HG03354 (cell line): ENCODE data around the gene M1AP.
"Not testable (repeated sequence)": the region's sequence is repeated elsewhere in the genome, so short reads cannot be mapped to it uniquely, and the experiment has no call there.

ENCODE experiments used
- ATAC-seq: cut with Tn5 transposase; IDR thresholded peaks from one replicate; pipeline ENCODE4 v1.9.1; 2021; ENCODE audit warnings: mild to moderate bottlenecking; ENCODE audit not compliant: unreplicated experiment, poor library complexity, severe bottlenecking

M1AP gene

DNA sequence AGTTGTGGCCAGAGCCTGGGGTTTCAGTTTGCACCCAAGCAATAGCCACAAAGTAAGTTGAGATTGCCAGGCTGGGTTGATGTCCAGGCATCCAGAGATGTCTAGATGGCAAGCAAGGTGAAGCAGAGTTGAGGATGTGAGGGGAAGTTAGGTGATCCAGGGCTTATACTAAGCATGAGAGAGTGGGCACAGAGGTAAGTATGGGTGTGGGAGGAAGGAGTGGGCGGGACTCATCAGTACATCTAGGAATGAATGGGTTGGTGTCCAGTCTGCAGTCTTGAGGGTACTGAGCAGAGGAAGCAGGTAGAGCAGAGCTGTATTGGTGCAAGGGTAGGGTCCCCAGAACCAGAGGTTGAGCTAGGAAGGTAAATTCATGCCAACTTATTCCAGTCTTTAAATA lies 7.4 kb upstream of the M1AP start:
- ATAC-seq = no peak

GRCh38 chr2:74653985-74654882 lies 6.1 kb upstream of the M1AP start, which contains the start of gene SEMA4F:
Gene SEMA4F, plus strand, starts transcription at chr2:74654247. Its CDS starts 130 bp downstream, at chr2:74654377.
- peak; percentile 100 for ATAC-seq

DNA sequence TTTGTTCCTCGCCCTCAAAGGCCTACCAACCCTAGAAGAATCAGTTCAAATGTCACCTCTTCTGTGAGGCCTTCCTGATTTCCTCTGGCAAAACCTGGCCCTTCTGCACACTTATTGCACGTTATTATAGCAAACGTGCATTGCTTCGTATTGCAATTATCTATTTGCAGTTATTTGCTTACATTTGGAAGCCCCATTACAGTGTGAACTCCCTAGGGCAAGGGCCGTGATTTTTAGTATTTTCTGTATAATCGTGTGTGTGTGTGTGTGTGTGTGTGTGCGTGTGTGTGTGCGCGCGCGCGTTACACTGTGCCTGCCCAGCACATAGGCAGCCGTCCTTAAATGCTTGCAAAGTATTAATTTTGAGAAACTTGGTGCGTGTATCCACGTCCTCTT lies 5.5 kb upstream of the M1AP start:
- ATAC-seq = peak; percentile 30

DNA sequence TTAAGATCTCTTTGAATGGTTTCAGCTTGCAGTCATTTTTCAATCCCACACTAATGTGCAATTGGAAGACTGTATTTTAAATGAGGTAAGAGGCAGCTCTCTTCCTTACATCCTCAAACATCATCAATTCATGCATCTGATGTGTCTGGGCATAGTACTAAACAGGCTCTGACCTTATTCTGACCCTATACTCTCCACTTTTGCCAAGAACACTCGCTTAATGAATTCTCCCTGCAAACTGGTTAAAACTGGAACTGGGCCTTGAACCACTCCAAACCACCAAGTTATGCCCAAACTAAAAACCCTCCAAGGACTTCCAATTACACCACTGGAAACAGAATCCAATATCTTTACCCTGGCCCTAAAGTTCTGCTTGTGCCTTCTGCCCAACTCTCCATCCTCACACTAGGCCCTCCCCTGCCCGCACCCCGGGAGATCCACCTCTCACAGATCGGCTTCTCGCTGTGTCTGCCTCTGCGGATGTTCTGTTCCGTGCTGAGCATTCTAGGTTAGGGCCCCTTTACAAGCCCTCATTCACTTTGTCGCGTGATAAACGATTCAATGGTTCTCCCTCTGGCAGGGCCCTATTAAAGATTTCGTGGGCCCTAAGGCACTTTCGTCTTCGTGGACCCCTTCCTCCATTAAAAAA lies 1.2 kb downstream of the M1AP start:
- ATAC-seq = no peak

DNA sequence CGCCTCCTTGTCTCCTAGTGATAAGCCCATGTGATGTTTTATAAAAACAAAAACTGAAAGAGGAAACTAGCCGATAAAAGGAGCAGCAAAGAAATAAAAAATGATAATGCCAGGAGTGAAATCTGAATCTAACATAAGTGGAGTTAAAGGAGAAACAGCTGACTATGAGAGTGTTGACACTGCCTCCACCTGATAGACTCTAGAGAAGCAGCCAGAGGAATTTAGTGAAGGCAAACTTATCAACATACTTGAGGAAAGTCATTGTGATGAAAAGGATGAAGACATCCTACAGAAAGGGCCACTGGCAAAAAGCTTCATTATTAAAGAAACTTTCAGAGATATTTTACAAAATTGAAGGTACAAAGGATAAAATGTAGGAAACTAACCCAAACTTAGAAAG lies 1.9 kb downstream of the M1AP start:
- ATAC-seq = no peak

DNA sequence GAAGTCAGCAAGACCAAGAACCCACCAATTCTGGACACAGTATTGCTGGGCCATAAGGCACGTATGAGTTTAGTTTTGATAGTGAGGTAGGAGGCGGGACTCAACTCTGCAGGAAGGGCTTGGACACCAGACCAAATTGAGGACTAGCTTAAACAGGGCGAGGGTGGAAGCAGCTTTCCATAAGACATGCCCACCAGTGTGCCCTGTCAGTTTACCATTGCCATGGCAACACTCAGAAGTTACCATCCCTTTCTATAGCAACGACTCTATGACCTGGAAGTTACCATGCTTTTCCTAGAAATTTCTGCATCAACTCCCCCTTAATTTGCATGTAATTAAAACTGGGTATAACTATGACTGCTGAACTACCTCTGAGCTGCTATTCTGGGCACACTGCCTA lies 2.8 kb downstream of the M1AP start:
- no peak for ATAC-seq

DNA sequence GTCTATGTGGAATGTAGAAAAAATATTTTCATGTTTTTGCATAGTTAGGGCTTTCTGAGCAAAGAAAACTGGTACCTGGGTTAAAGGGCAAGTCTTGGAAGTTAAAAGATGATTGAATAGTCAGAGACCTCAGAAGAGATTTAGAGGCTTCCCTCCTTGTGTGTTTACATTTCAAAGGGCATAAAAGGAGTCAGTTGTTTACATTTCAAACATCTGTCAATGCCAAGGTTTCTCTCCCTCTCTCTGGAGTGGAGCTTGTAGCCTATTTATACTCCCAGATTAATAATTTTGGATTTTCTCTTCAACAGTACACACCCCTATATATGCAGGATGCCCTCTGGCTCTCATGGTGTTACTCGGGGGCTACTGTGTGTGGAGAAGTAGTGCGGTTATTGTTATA lies 8.6 kb downstream of the M1AP start:
- ATAC-seq = no peak

GRCh38 chr2:74632939-74633312 lies 15.2 kb downstream of the M1AP start:
- ATAC-seq = no peak

DNA sequence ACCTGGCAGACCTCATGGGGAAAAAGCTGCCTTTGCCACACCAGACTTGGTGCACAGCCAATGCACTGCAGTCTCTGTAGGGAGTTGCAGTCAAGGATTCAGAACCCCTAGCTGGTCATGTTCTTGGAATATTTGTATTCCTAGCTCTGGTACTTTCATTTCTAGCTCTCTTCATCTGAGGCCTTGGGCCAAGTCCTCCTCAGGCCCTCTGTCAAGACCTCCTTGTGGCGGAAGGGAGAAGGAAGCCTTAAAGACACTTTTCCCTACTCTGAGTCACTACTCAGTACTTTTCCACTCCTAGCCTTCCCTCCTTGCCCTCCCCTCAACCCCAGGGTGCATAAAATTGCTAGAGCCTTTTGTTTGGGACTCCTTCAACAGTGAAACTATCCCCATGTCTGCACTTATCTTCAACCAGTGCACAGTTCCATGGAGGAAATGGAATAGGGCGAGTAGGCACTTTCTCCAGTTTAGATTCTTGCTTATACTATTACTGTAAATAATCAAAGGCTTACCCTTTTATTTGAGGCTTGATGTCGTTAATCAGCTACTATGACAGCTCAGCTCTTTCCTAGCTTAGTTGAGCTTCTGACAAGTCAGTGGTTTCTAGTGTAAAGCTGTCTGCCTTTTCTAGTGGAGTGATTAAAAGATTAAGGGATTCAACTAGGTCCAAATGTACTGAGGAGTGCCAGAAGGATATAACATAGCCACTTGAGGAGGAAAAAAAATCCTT lies 15.8 kb downstream of the M1AP start:
- ATAC-seq = no peak

DNA sequence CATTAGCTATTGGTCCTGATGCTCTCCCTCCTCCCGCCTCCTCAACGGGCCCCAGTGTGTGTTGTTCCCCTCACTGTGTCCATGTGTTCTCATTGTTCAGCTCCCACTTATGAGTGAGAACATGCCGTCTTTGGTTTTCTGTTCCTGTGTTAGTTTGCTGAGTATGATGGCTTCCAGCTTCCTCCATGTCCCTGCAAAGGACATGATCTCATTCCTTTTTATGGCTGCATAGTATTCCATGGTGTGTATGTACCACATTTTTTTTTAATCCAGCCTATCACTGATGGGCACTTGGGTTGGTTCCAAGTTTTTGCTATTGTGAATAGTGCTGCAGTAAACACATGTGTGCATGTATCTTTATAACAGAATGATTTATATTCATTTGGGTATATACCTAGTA lies 17.7 kb downstream of the M1AP start:
- ATAC-seq = not testable (repeated sequence)

DNA sequence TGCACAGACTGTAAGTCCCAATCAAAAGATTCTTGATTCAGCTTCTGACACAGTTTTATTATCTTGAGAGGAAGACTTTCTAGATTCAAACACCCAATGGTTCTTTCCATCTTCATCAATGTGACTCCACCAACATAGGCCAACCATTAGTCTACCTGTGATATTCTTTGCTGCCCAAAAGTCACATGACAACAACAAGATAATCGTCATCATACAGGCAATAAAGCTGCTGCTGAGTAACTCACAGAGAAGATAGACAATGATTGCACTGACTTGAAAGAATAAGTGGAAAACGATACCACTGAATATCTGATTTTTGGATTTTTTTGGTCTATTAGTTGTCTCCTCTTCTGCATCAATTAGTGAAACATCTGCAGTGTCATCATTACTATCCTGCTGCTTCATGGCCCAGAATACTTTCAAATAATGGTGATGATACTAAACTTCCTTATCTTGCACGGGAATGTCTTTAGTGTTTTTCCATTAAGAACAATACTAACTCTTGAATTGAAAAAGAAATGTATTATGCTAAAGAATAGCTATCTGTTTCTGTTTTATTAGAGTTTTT lies 19.5 kb downstream of the M1AP start:
- ATAC-seq = no peak

- ATAC-seq = no peak
Observed at GRCh38 chr2:74625658-74626425, 22.3 kb downstream of the M1AP start.

DNA sequence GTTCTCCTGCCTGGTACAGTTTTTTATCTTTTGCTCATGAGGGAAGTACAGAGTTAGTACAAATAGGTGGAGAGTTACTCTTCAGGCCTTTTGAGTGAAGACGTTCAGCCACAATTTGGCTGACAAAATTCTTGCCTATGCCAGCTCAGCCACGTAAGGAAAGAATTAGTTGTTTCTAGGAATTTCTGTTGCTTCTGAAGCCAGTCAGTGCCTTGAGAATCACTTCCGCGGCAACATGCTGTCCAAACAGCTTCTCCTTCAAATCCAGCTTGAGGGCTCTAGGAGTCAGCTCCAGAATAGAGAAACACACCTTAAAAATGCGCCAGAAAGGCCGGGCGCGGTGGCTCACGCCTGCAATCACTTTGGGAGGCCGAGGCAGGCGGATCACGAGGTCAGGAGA lies 27.5 kb downstream of the M1AP start:
- ATAC-seq = no peak

- ATAC-seq = no peak
Observed at GRCh38 chr2:74619651-74620297, 28.4 kb downstream of the M1AP start.

DNA sequence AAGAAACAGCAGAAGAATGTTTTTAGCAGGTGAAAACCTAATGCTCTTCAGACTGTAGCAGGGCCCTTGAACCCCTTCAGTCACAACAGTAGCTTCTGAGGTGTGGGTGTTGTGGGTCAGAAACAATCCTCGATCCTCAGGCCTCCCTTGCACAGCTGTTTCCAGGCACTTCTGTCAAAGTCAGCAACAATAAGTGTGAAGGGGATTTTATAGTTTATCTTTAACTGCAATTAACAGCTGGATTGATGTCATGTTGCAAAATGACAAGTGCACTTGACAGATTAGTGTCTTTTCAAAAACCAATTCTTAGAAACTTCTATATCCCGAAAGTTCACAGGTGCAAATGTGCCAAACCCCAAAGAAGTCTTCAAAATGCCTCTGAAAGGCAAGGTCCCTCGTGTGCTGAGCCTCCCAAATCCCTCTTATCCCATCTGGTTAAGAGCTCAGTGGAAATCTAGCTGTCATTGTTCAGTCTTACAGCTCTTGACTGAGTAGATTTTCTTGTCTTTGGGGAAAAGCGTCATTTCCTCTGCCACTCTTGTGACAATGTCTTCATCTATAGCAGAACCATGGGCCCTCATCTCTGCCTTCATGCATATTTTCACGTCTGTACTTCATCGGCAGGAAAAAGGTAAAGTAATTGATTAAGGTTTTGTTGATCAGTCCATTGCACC lies 29.6 kb downstream of the M1AP start:
- no peak for ATAC-seq

- ATAC-seq = no peak
Observed at GRCh38 chr2:74617122-74617521, 31.0 kb downstream of the M1AP start.

- ATAC-seq = no peak
Observed at GRCh38 chr2:74606927-74607326, 41.2 kb downstream of the M1AP start.

DNA sequence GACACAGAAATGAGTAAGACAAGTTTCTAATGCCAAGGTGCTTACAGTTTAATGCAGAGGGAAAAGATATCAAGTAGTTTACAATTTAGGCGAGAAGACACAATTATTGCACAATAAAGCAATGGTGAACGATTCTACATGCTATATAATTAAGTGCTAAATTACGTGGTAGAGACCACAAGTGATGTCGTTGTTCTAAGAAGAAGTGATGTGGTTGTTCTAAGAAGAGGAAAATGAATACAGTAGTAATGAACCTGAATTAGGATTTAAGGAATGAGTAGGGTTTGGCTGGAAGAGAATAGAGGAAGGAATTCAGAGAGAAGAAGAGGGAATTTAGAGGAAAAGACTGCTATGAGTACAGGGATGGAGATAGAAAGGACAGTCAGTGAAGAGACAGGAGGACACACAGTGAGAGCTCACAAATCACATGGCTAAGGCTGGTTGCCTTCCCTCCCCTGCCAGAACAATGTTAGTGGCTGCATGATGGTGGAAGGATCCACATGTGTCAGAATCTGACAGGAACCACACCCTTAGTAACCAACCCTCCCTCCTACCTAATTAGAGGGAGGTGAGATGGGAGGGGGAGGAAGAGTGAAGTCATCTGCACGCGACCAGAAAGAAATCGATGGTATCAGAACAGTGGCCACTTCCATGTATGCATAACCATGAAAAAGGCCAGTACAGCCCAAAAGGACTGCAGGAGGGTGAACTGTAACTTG lies 44.7 kb downstream of the M1AP start:
- no peak for ATAC-seq
